OCI-M2 (cell line): ENCODE data around the gene CCDC190.
"Not testable (repeated sequence)": the region's sequence is repeated elsewhere in the genome, so short reads cannot be mapped to it uniquely, and the experiment has no call there.

Experiments used
- DNase-seq: peaks from one replicate; lab custom pipeline; 2025; ENCODE audit not compliant: unreplicated experiment; lab: John Stamatoyannopoulos, UW

CCDC190 gene

GRCh38 chr1:162838863-162839262 lies 22.1 kb downstream of the CCDC190 start:
- no peak for DNase-seq

- DNase-seq: no peak
These were observed 25.6 kb downstream of the CCDC190 start for GRCh38 chr1:162835157-162835899.

GRCh38 chr1:162832470-162832869 lies 28.5 kb downstream of the CCDC190 start:
- no peak for DNase-seq

- DNase-seq: no peak
These were observed 31.7 kb downstream of the CCDC190 start for GRCh38 chr1:162829268-162829667.

- no peak for DNase-seq
These were observed 37.0 kb downstream of the CCDC190 start for GRCh38 chr1:162823771-162824525.

- no peak for DNase-seq
These were observed 37.7 kb downstream of the CCDC190 start for GRCh38 chr1:162823231-162823630.

GRCh38 chr1:162822391-162823200 lies 38.4 kb downstream of the CCDC190 start:
- no peak for DNase-seq

- not testable (repeated sequence) for DNase-seq
These were observed 42.3 kb downstream of the CCDC190 start for GRCh38 chr1:162818666-162819065.

- DNase-seq: not testable (repeated sequence)
These were observed 42.8 kb downstream of the CCDC190 start for GRCh38 chr1:162818136-162818535.

- not testable (repeated sequence) for DNase-seq
These were observed 48.6 kb downstream of the CCDC190 start for GRCh38 chr1:162812357-162812756.

GRCh38 chr1:162807503-162807902 lies 53.5 kb downstream of the CCDC190 start:
- DNase-seq: not testable (repeated sequence)
